A673 (cell line): ENCODE data around the gene SLC43A3. TPM values are rescaled to one million over a fixed set of nuclear protein-coding genes. Genes with fewer than 3 reads are reported as not detected.
A peak's percentile ranks its signal among the peaks of the same experiment; 100 is the strongest.

Source experiments
- BruUV-seq: library from RNA; stranded (reverse); fragments of 400-500 nt; replicated peaks from 2 replicates; lab custom pipeline; 2021; lab: Mats Ljungman, UMichigan
- CTCF ChIA-PET: fragments of 300-600 bp; sonication (Branson Sonifier 250); formaldehyde crosslinking; loops from one replicate; lab custom pipeline; 2022; ENCODE audit warnings: antibody characterized with exemption; lab: Charles Lee
- POLR2A ChIA-PET: fragments of 300-600 bp; sonication (Branson Sonifier 250); formaldehyde crosslinking; loops from one replicate; lab custom pipeline; 2022; ENCODE audit warnings: antibody characterized with exemption; ENCODE audit not compliant: low non-redundant PET; lab: Charles Lee
- DNase-seq: peaks from one replicate; pipeline ENCODE4 v3.0.0-alpha.2; 2015; ENCODE audit warnings: low spot score
- H3K27ac ChIP-seq: fragments of 200-600 bp; sonication (generic); 2 replicates; pipeline ENCODE4 v1.5.1; 2016; ENCODE audit warnings: mixed run types, low read depth, mild to moderate bottlenecking, mixed read lengths, antibody characterized with exemption, low read length; ENCODE audit not compliant: poor library complexity, severe bottlenecking
- H3K27me3 ChIP-seq: fragments of 200-600 bp; sonication (generic); replicated peaks from 2 replicates; pipeline ENCODE4 v1.6.1; 2017; ENCODE audit warnings: mixed run types, low read depth, mild to moderate bottlenecking, mixed read lengths, antibody characterized with exemption, low read length; ENCODE audit not compliant: insufficient read depth, poor library complexity
- H3K36me3 ChIP-seq: fragments of 200-600 bp; sonication (generic); 2 replicates; pipeline ENCODE4 v1.6.1; 2016; ENCODE audit warnings: mixed run types, mild to moderate bottlenecking, mixed read lengths, antibody characterized with exemption, low read length; ENCODE audit not compliant: insufficient read depth, poor library complexity, severe bottlenecking
- H3K4me1 ChIP-seq: fragments of 200-600 bp; sonication (generic); 2 replicates; pipeline ENCODE4 v1.6.1; 2017; ENCODE audit warnings: mixed run types, mild to moderate bottlenecking, mixed read lengths, antibody characterized with exemption, low read length; ENCODE audit not compliant: insufficient read depth, poor library complexity, severe bottlenecking
- H3K4me3 ChIP-seq: fragments of 200-600 bp; sonication (generic); 2 replicates; pipeline ENCODE4 v1.5.1; 2016; ENCODE audit warnings: low read depth, mixed run types, mild to moderate bottlenecking, mixed read lengths, low read length; ENCODE audit not compliant: poor library complexity, severe bottlenecking
- H3K9me3 ChIP-seq: fragments of 200-600 bp; sonication (generic); 2 replicates; pipeline ENCODE4 v1.6.1; 2016; ENCODE audit warnings: mixed run types, low read depth, mild to moderate bottlenecking, mixed read lengths, antibody characterized with exemption, low read length; ENCODE audit not compliant: poor library complexity, severe bottlenecking
- EZH2 ChIP-seq: fragments of 200-600 bp; sonication (generic); IDR thresholded peaks from 2 replicates; pipeline ENCODE4 v1.6.1; 2017; ENCODE audit warnings: borderline replicate concordance, low read depth, mild to moderate bottlenecking, mixed read lengths, antibody characterized with exemption, low read length; ENCODE audit not compliant: poor library complexity, severe bottlenecking
- intact Hi-C: fragments of 100-400 bp; cut with micrococcal nuclease; formaldehyde crosslinking; loops from one replicate; pipeline ENCODE4 v1.10.0; 2022; ENCODE audit not compliant: unreplicated experiment
- total RNA-seq: library from RNA; stranded (reverse); gene quantifications from 2 replicates; pipeline ENCODE4 v1.2.3, GENCODE V29; 2021
- TF ChIP-seq, protein P1 (sequence below): fragments of 300-800, 200-600 bp; sonication (generic); conservative IDR thresholded peaks from 2 replicates; pipeline ENCODE4 v1.5.1; 2017; ENCODE audit warnings: low read depth, mild to moderate bottlenecking, antibody characterized with exemption, low read length, moderate library complexity, mixed read lengths

SLC43A3 gene
- total RNA-seq, 1 experiment from 2014 or later, result 142 TPM

DNA sequence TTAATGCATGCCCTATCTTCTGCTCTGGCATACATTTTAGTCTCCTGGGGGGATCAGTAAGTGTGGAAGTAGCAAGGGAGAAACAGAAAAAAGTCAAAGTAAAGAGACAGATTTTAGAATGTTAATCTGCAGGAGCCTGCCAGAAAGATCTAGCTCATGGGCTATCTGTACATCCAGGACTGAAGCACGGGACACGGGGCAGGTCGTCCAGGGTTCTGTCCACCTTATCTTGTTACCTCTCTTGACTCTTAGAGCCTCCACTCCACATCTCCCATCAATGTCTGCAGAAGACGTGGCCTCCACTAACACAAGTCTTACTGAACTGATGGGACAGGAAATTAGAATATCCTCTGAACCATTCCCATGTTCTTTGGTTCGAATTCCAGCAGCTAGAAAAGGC is 1.7 kb upstream of the SLC43A3 start:
- TF ChIP-seq EZH2, result no peak
- TF ChIP-seq, protein P1, sequence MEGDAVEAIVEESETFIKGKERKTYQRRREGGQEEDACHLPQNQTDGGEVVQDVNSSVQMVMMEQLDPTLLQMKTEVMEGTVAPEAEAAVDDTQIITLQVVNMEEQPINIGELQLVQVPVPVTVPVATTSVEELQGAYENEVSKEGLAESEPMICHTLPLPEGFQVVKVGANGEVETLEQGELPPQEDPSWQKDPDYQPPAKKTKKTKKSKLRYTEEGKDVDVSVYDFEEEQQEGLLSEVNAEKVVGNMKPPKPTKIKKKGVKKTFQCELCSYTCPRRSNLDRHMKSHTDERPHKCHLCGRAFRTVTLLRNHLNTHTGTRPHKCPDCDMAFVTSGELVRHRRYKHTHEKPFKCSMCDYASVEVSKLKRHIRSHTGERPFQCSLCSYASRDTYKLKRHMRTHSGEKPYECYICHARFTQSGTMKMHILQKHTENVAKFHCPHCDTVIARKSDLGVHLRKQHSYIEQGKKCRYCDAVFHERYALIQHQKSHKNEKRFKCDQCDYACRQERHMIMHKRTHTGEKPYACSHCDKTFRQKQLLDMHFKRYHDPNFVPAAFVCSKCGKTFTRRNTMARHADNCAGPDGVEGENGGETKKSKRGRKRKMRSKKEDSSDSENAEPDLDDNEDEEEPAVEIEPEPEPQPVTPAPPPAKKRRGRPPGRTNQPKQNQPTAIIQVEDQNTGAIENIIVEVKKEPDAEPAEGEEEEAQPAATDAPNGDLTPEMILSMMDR, result no peak
- POLR2A ChIA-PET, result no interaction called here
- CTCF ChIA-PET, result no interaction called here
- BruUV-seq, result no TSS peak
- H3K27ac ChIP-seq, result no peak overlapping the region
- peaks cover 28% of the 10 kb centered on the region for H3K4me1 ChIP-seq
- intact Hi-C loops, result no loop called here
- DNase-seq, result no peak
- no peak overlapping the region for H3K4me3 ChIP-seq
- H3K9me3 ChIP-seq, result no peaks in the 10 kb centered on the region
- no peaks in the 10 kb centered on the region for H3K27me3 ChIP-seq
- no peaks in the 10 kb centered on the region for H3K36me3 ChIP-seq

DNA sequence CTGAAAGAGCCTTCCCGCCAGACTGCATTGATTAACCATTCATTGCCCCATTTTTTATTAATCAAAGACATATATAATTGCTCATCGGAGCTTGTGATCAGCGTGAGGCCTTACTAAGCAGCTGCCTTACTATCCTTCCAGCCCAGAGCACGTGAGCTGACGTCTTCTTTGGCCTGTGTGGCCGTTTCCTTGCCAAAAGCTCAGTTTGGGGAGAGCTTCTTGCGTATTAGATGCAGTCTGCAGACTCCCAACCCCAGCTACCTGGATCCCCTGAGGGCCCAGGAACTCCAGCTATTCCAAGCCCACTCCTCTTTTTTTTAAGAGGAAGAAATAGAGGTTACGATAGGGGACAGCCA is 784 bp upstream of the SLC43A3 start:
- no peak for TF ChIP-seq EZH2
- TF ChIP-seq, protein P1, result no peak
- Histone ChIP-seq H3K27ac (no peak overlapping the region), H3K27me3 (no peaks in the 10 kb centered on the region), H3K4me1 (peaks cover 28% of the 10 kb centered on the region), H3K36me3 (no peaks in the 10 kb centered on the region), H3K4me3 (no peak overlapping the region), H3K9me3 (no peaks in the 10 kb centered on the region)
- ChIA-PET CTCF (interaction anchor here (0.6 kb wide), 1 partner anchor 110 kb away, joined by 4 read pairs; no protein-coding TSS in a partner anchor), POLR2A (no interaction called here)
- no TSS peak for BruUV-seq
- intact Hi-C loops, result no loop called here
- DNase-seq, result no peak

DNA sequence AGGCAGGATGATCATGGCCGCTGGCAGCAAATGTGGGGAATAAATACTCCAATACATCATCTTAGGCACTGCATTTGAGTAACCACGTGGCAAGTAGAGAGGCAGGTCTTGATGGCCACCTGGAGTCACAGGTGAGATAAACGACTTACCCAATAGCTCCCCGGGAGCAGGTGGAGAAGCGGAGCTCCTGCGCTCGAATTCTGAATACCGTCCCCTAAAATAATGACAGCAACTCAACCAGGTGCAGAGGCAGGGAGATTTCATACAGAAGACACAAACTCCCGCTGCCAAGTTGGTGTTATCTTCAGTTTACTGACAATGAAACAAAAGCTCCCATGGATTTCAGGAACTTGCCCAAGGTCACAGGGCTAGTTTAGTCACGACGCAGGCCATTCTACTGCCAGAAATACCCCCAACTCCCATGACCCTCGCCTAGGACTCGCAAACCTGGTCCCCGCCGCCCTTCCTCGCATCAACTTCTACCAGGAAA is 437 bp downstream of the SLC43A3 start:
- intact Hi-C loops, result no loop called here
- no peaks in the 10 kb centered on the region for H3K36me3 ChIP-seq
- no TSS peak for BruUV-seq
- TF ChIP-seq, protein P1, result no peak
- TF ChIP-seq EZH2, result no peak
- H3K27ac ChIP-seq, result peak overlapping the region; percentile 65
- ChIA-PET POLR2A (no interaction called here), CTCF (no interaction called here)
- no peak for DNase-seq
- H3K4me3 ChIP-seq, result peak overlapping the region; percentile 47
- peaks cover 28% of the 10 kb centered on the region for H3K4me1 ChIP-seq
- H3K27me3 ChIP-seq, result no peaks in the 10 kb centered on the region
- no peaks in the 10 kb centered on the region for H3K9me3 ChIP-seq
